GM21717 (cell line): ENCODE measurements around the gene SLC12A8.

ENCODE experiments used
- ATAC-seq: cut with Tn5 transposase; IDR thresholded peaks from one replicate; pipeline ENCODE4 v1.9.1; 2021; ENCODE audit warnings: mild to moderate bottlenecking, moderate library complexity; ENCODE audit not compliant: unreplicated experiment

The SLC12A8 gene

GRCh38 chr3:125140818-125141595 is 71.5 kb downstream of the SLC12A8 start:
- peak; percentile 14 for ATAC-seq

- no peak for ATAC-seq
Observed at GRCh38 chr3:125140011-125140817, 72.3 kb downstream of the SLC12A8 start.

- ATAC-seq = no peak
Observed at GRCh38 chr3:125139386-125139785, 73.2 kb downstream of the SLC12A8 start.

- ATAC-seq = no peak
Observed at GRCh38 chr3:125137358-125138033, 75.1 kb downstream of the SLC12A8 start.

GRCh38 chr3:125136966-125137357 is 75.6 kb downstream of the SLC12A8 start:
- no peak for ATAC-seq

- ATAC-seq = no peak
Observed at GRCh38 chr3:125136515-125136914, 76.0 kb downstream of the SLC12A8 start.

- no peak for ATAC-seq
Observed at GRCh38 chr3:125134952-125135351, 77.6 kb downstream of the SLC12A8 start.

GRCh38 chr3:125132815-125133214 is 79.7 kb downstream of the SLC12A8 start:
- ATAC-seq = no peak

GRCh38 chr3:125129512-125129997 is 83.0 kb downstream of the SLC12A8 start:
- ATAC-seq = no peak

- no peak for ATAC-seq
Observed at GRCh38 chr3:125128861-125129501, 83.6 kb downstream of the SLC12A8 start.

- no peak for ATAC-seq
Observed at GRCh38 chr3:125126323-125126722, 86.2 kb downstream of the SLC12A8 start.

GRCh38 chr3:125125821-125126245 is 86.7 kb downstream of the SLC12A8 start:
- no peak for ATAC-seq

GRCh38 chr3:125123451-125124305 is 88.9 kb downstream of the SLC12A8 start:
- ATAC-seq = no peak

- ATAC-seq = no peak
Observed at GRCh38 chr3:125121246-125122010, 91.1 kb downstream of the SLC12A8 start.

- ATAC-seq = peak; percentile 34
Observed at GRCh38 chr3:125120379-125121122, 92.0 kb downstream of the SLC12A8 start.

GRCh38 chr3:125119752-125120378 is 92.7 kb downstream of the SLC12A8 start:
- ATAC-seq = peak; percentile 53

GRCh38 chr3:125118600-125118999 is 93.9 kb downstream of the SLC12A8 start:
- ATAC-seq = no peak

- no peak for ATAC-seq
Observed at GRCh38 chr3:125117631-125118191, 94.8 kb downstream of the SLC12A8 start.
